Activated CD4-positive, alpha-beta T cell treated with anti-CD3 and anti-CD28 coated beads, Interleukin-2, amount 50 U/mL, for 48 hours (primary cell): Measurements from ENCODE around the gene TIMM22.
"Not testable (repeated sequence)": the region's sequence is repeated elsewhere in the genome, so short reads cannot be mapped to it uniquely, and the experiment has no call there.

Source experiments
- DNase-seq, 2 experiments: peaks; one replicate each; pipeline ENCODE4 v3.0.0-alpha.2; 2020

The TIMM22 gene

GRCh38 chr17:973053-973452 is 23.9 kb upstream of the TIMM22 start:
- DNase-seq = no peak

GRCh38 chr17:974778-975177 is 22.2 kb upstream of the TIMM22 start:
- not testable (repeated sequence) for DNase-seq

GRCh38 chr17:975371-975915 is 21.5 kb upstream of the TIMM22 start:
- no peak for DNase-seq

- DNase-seq = no peak
Observed at GRCh38 chr17:976312-976711, 20.6 kb upstream of the TIMM22 start.

GRCh38 chr17:977166-977565 is 19.8 kb upstream of the TIMM22 start:
- no peak for DNase-seq

- DNase-seq = no peak
Observed at GRCh38 chr17:978103-979093, 18.5 kb upstream of the TIMM22 start.

GRCh38 chr17:979212-979538 is 17.8 kb upstream of the TIMM22 start:
- DNase-seq = no peak

- DNase-seq = peak; percentile 83 to 84
Observed at GRCh38 chr17:979539-980405, 17.2 kb upstream of the TIMM22 start, which contains the start of gene NXN. Gene NXN (minus strand): TSS chr17:979776.

- DNase-seq = peak; percentile 71 to 78
Observed at GRCh38 chr17:980406-981291, 16.3 kb upstream of the TIMM22 start.

- DNase-seq = no peak
Observed at GRCh38 chr17:981292-981658, 15.7 kb upstream of the TIMM22 start.

- no peak for DNase-seq
Observed at GRCh38 chr17:983921-984320, 13.0 kb upstream of the TIMM22 start.

- DNase-seq = no peak
Observed at GRCh38 chr17:986322-986929, 10.5 kb upstream of the TIMM22 start.

- DNase-seq = no peak
Observed at GRCh38 chr17:987931-988330, 9.0 kb upstream of the TIMM22 start.

- DNase-seq = no peak
Observed at GRCh38 chr17:988561-988960, 8.4 kb upstream of the TIMM22 start.

- DNase-seq = no peak
Observed at GRCh38 chr17:992933-993332, 4.0 kb upstream of the TIMM22 start.

- DNase-seq = not testable (repeated sequence)
Observed at GRCh38 chr17:995324-995723, 1.6 kb upstream of the TIMM22 start.

GRCh38 chr17:998111-998510 is 1.2 kb downstream of the TIMM22 start:
- DNase-seq = no peak

- DNase-seq = no peak
Observed at GRCh38 chr17:1000597-1001461, 3.9 kb downstream of the TIMM22 start.

GRCh38 chr17:1001640-1002411 is 4.9 kb downstream of the TIMM22 start:
- no peak for DNase-seq

GRCh38 chr17:1002412-1002753 is 5.5 kb downstream of the TIMM22 start:
- no peak for DNase-seq
